Sigmoid colon (tissue), 4 donors: ENCODE results near the gene ZNF185.

ENCODE experiments used
- EP300 ChIP-seq, 4 donors: sonication (generic); formaldehyde crosslinking; IDR thresholded peaks; one replicate each; pipeline ENCODE4 v1.6.1; 2017; ENCODE audit warnings: antibody characterized with exemption in 4 of 4
- POLR2A ChIP-seq, 2 donors: fragments of 450-650 bp; IDR thresholded peaks; one replicate each; pipeline ENCODE4 v1.6.1; 2016; ENCODE audit warnings: antibody characterized with exemption in 2 of 2, mild to moderate bottlenecking in 2 of 2, moderate library complexity in 2 of 2
- POLR2AphosphoS5 ChIP-seq, 4 donors: sonication (generic); formaldehyde crosslinking; IDR thresholded peaks; one replicate each; pipeline ENCODE4 v1.6.1; 2017; ENCODE audit warnings: antibody characterized with exemption in 4 of 4
- TF ChIP-seq, protein P1 (sequence below), 4 experiments: fragments of 450-650 bp in 3 of 4; fragments of 200-600 bp in 1 of 4; IDR thresholded peaks; one replicate each; pipeline ENCODE4 v1.5.1; 2016 to 2019; ENCODE audit warnings: antibody characterized with exemption in 4 of 4, mild to moderate bottlenecking in 3 of 4, moderate library complexity in 2 of 4

DNA sequence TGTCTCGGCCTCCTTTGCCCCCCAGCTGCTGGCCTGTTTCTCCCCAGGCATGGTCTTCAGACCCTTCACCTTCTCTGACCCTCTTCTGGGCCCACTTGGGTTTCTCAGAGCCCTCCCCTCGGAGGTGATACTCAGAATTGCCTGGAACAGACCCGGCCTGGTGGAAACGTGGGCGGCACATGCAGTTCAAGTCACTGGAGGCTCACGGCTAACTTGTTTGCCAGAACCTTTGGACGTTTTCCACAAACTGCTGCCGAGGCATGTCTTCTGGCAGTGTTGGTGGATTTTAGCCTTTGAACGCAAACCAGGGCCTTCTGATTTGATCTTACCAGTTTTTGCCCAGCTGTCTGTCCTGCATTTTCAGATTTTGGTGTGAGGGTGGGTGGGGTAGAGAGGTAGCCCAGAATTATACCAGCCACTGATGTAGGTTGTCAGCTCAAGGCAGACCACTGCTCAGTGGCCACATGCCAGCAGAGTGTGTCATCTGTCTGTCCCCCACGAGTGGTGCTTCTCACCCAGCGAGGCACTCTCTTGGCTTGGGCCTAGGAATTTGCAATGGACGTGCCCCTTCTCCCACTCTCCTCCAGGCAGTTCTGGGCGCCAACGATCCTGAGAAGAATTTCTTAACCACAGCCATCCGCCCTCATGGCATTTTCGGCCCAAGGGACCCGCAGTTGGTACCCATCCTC is 32.5 kb upstream of the ZNF185 start:
- TF ChIP-seq POLR2A (IDR thresholded peaks at IDR 0.05) (no peak), POLR2AphosphoS5 (IDR thresholded peaks at IDR 0.05) (no peak), EP300 (IDR thresholded peaks at IDR 0.05) (no peak)
- TF ChIP-seq, protein P1, sequence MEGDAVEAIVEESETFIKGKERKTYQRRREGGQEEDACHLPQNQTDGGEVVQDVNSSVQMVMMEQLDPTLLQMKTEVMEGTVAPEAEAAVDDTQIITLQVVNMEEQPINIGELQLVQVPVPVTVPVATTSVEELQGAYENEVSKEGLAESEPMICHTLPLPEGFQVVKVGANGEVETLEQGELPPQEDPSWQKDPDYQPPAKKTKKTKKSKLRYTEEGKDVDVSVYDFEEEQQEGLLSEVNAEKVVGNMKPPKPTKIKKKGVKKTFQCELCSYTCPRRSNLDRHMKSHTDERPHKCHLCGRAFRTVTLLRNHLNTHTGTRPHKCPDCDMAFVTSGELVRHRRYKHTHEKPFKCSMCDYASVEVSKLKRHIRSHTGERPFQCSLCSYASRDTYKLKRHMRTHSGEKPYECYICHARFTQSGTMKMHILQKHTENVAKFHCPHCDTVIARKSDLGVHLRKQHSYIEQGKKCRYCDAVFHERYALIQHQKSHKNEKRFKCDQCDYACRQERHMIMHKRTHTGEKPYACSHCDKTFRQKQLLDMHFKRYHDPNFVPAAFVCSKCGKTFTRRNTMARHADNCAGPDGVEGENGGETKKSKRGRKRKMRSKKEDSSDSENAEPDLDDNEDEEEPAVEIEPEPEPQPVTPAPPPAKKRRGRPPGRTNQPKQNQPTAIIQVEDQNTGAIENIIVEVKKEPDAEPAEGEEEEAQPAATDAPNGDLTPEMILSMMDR (IDR thresholded peaks at IDR 0.05): no peak
